Hepatocyte (in vitro differentiated cells): Measurements from ENCODE around the gene MTMR10.

Experiments
- CTCF ChIP-seq: fragments of 200-600 bp; sonication (generic); IDR thresholded peaks from 2 replicates; pipeline ENCODE4 v1.5.1; 2016; ENCODE audit warnings: antibody characterized with exemption, mild to moderate bottlenecking; ENCODE audit not compliant: poor library complexity
- EZH2 ChIP-seq: fragments of 200-600 bp; sonication (generic); IDR thresholded peaks from 2 replicates; pipeline ENCODE4 v1.6.1; 2016; ENCODE audit warnings: antibody characterized with exemption, mild to moderate bottlenecking, borderline replicate concordance

DNA sequence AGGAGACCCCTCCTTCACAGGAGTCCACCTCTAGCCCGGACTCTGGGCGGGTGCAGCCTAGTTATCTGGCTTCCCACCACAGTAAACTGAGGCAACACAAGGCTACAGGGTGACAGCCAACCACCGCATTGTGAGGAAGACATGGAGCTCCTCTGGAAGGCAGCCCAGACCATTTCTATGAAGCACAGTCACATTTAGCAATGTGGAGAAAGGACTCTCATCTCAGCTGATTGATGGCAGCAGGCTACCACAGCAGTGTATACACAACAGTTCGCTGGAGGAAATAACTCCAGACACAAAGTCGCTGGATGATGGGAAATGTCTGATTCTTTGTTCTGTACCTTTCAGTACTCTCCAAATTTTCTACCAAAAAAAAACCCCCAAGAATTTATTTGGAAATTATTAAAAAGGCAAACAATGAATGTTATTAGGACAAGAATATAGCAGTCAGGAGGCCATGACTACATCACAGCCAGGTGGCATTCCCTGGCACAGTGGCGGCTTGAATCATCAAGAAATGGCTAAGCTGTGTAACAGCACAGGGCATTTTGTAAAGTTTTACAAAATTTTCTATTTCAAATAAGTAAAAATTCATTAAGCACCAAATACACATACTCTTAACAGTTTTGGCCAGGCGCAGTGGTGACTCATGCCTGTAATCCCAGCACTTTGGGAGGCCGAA lies 47.6 kb downstream of the MTMR10 start:
- TF ChIP-seq CTCF = no peak
- TF ChIP-seq EZH2 = no peak
